GM11168 (cell line): ENCODE measurements around the gene ZFAND3.
"Not testable (repeated sequence)": the region's sequence is repeated elsewhere in the genome, so short reads cannot be mapped to it uniquely, and the experiment has no call there.

Experiments used
- in situ Hi-C: fragments of 300-500 bp; cut with MboI; formaldehyde crosslinking; loops from one replicate; pipeline ENCODE4 v1.12.0; 2022; ENCODE audit warnings: low sequenced_read_pairs; ENCODE audit not compliant: unreplicated experiment

Gene ZFAND3

GRCh38 chr6:38105066-38105465 is 285.5 kb downstream of the ZFAND3 start:
- in situ Hi-C loops, result no loop called here

GRCh38 chr6:38107073-38107472 is 287.5 kb downstream of the ZFAND3 start:
- in situ Hi-C loops, result no loop called here

GRCh38 chr6:38110481-38110971 is 291.0 kb downstream of the ZFAND3 start:
- in situ Hi-C loops, result no loop called here

GRCh38 chr6:38112181-38112580 is 292.7 kb downstream of the ZFAND3 start:
- in situ Hi-C loops, result no loop called here

GRCh38 chr6:38113825-38114576 is 294.5 kb downstream of the ZFAND3 start:
- in situ Hi-C loops, result no loop called here

- in situ Hi-C loops, result no loop called here
Measured at GRCh38 chr6:38114976-38115625, 295.6 kb downstream of the ZFAND3 start.

GRCh38 chr6:38115626-38116008 is 296.1 kb downstream of the ZFAND3 start:
- in situ Hi-C loops, result no loop called here

- in situ Hi-C loops, result no loop called here
Measured at GRCh38 chr6:38116248-38116647, 296.7 kb downstream of the ZFAND3 start.

GRCh38 chr6:38117281-38117680 is 297.8 kb downstream of the ZFAND3 start:
- in situ Hi-C loops, result no loop called here

GRCh38 chr6:38118791-38119365 is 299.4 kb downstream of the ZFAND3 start:
- in situ Hi-C loops, result no loop called here

- in situ Hi-C loops, result no loop called here
Measured at GRCh38 chr6:38119516-38119915, 300.0 kb downstream of the ZFAND3 start.

- in situ Hi-C loops, result not testable (repeated sequence)
Measured at GRCh38 chr6:38124224-38124926, 304.8 kb downstream of the ZFAND3 start.

- in situ Hi-C loops, result no loop called here
Measured at GRCh38 chr6:38127284-38127683, 307.8 kb downstream of the ZFAND3 start.

- in situ Hi-C loops, result no loop called here
Measured at GRCh38 chr6:38131527-38131965, 312.0 kb downstream of the ZFAND3 start.

GRCh38 chr6:38133932-38134703 is 314.6 kb downstream of the ZFAND3 start:
- in situ Hi-C loops, result no loop called here

- in situ Hi-C loops, result no loop called here
Measured at GRCh38 chr6:38134704-38135088, 315.2 kb downstream of the ZFAND3 start.

GRCh38 chr6:38136547-38136946 is 317.0 kb downstream of the ZFAND3 start:
- in situ Hi-C loops, result no loop called here

GRCh38 chr6:38137608-38138265 is 318.2 kb downstream of the ZFAND3 start:
- in situ Hi-C loops, result no loop called here

- in situ Hi-C loops, result no loop called here
Measured at GRCh38 chr6:38138374-38138773, 318.8 kb downstream of the ZFAND3 start.
